ENCODE results near the gene FAM120C.
A peak's percentile ranks its signal among the peaks of the same experiment; 100 is the strongest.

Gene FAM120C

GRCh38 chrX:54182864-54183613, at the start of gene FAM120C:
Gene FAM120C, minus strand, starts transcription at chrX:54183254. Its CDS starts 56 bp downstream, at chrX:54183198.
- DNase-seq: peak; percentile 68

DNA sequence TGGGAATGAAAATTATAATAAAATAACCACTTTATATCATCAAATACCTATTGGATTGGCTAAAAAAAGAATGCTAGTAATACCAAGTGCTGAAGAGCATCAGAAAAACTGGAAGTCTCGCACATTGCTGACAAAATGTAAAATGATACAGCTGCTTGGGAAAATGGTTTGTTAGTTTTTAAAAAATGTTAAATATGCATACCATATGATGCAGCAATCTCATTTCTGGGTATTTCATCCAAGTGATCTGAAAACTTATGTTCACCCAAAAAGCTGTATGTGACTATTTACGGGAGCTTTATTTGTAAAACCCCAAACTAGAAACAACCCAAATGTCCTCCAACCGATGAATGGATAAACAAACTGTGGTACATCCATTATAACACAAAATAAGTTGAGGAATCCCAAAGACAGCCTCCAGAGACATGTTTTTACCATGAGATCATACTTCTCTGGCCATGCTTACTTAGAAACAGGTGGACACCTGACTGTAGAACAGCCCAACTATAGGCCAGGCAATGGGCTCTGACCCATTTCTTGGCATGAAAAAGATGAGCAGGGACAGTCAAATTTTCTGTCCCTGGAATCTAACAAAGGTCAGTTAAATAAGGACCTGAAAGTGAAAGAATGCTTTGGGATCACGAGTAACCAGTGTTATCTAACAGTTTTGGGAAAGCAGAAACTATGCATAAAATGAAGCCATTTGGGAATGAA, 47.5 kb upstream of the FAM120C start:
- no peak for DNase-seq

- DNase-seq: no peak
These were observed 40.5 kb upstream of the FAM120C start for GRCh38 chrX:54223581-54223980.

DNA sequence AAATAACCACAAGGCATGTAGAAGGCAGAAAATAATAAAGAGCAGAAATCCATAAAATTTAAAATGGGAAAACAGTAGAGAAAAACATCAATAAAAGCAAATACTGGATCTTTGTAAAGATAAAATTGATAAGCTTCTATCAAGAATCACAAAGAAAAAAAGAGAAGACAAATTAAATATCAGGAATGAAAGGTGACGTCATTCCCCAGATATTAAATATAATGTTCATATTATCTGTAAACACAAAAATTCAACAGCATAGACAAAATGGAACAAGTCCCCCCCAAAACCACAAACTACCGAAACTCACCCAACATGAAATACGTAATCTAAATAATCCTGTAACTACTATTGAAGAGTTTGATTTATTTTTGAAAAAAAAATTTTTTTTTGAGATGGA, 30.5 kb upstream of the FAM120C start:
- no peak for DNase-seq

- no peak for DNase-seq
These were observed 25.5 kb upstream of the FAM120C start for GRCh38 chrX:54208531-54208930.

GRCh38 chrX:54198262-54198661, 15.2 kb upstream of the FAM120C start:
- DNase-seq: no peak

- no peak for DNase-seq
These were observed 12.0 kb upstream of the FAM120C start for GRCh38 chrX:54194982-54195588.

DNA sequence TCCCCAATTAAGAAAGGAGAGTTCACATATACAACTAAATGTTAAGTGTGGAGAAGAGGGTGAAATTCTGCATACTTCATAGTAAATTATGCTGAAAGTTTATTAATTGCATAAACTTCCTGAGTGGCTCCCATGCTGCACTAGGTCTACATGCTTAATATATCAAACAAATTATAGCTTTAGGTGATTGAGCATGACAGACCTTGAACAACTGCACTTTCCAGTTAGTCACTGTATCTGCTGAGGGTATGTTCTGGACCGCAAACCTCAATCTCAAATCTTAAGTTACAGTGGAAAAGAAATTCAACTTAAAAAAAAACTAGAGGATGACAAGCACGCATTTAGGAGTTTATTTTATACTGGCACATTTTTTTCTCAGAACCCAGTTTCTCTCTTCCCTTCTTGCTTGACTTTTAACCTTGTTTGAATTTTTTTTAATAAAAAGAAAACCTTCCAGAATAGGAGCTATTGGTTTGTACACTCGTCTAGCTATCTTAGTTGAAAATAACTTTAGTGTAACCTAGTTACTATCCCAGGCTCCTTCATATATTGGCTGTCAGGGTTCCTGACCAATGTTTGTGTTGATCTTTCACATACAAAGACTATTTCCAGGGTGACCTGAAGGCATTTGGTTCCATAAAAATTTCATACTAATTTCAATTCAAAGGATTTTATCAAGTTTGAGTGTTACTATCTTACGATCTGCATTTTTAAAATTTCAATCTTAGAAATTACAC, 10.2 kb upstream of the FAM120C start:
- DNase-seq: no peak

GRCh38 chrX:54184474-54184873, 1.4 kb upstream of the FAM120C start:
- DNase-seq: no peak

DNA sequence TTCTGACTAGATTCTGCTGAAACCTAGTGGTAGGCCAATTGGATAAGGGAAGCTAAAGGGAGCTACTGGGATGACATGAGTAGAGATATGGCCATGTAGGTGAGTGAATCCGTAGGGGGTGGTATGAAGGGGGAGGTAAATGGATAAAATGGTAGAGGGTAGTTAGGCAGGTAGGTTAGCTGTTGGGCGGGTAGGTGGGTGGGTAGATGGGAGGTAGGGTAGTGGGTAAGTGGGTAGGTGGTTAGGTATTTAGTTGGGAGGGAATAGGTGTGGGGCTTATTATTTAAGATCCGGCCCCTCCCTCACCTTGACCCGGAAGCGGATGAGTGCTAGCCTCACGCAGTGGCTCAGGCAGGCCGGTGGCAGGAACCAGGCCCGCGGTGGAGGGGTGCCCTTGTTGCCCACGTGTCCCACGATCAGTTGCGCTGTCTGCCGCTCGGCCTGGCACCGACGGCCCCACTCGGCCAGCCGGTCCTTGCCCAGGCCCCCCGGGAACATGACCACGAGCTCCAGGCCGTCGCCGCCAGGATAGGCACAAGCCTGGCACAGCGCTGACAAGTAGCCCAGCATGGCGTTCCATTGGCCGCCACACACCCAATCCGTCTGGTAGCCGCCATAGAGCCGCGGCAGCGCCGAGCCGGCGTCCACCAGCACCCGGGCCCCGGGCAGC, 725 bp downstream of the FAM120C start:
- DNase-seq: peak; percentile 33

GRCh38 chrX:54181202-54181953, 1.7 kb downstream of the FAM120C start:
- DNase-seq: no peak

DNA sequence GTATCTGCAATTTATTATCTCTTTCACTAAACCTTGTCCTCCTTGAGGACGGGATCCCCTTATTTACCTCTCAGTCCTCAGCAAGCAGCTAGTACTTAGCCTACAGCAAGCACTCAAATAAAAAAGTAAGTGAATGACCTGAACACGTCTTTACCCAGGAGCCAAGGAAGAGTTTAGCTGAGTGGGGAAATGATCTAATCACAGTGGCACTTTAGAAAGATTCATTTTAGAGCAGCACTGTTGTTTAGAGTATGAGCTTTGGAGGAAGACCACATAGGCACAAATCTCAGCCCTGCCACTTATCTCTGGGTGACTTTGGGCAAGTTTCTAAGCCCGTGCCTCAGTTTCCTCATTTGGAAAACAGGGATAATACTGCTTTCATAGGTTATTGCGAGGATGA, 2.7 kb downstream of the FAM120C start:
- no peak for DNase-seq

DNA sequence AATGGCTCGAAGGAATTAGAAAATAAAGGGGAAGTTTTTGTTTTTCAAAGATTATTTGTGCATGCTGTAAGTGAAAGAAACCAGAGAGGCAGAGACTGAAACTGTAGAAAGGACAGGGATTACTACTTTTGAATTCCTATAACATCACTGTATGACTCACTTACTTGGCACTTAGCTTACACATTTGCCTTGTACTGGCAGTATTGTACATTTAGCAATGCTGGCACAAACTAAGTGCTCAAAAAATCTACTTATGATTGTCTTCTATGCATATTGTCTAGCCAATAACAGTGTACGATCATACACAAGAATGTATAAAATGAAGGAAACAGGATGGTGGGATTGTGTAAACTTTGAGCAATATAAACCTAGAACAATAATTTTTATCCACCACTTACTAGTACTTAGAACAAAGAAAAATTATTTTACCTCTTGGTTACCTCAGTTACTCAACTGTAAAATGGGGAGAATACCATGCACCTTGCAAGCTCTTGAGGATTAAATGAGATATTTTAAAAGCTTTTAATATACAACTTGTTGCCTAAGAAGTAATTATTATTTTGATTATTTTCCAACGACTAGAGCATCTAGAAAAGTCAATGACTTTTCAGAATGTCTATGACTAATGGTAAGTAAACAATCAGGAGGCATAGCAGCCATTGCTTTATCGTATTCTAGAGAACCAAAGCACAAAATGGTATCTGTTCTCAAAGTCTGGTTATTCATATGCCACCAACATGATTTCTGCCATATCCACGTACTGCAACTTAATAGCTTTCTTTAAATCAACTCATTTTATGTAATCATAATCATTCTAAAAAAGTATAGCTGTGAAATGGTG, 4.7 kb downstream of the FAM120C start:
- DNase-seq: no peak

DNA sequence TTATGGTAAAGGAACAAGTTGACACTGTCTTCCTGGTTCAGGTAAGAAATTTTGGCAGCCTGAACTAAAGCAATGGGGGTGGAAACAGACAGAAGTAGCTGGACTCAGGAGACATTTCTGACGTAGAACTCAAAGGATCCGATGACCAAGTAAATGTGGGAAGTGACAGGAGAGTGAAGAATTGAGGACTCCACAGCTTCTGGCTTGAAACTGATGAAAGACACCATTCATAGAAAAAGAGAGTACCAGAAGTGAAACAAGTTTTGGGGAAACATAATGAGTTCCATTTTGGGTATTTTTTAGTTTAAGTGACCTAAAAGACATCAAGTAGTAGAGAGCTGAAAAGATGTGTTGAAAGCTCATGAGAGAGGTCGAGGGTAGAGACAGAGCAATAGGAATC, 5.7 kb downstream of the FAM120C start:
- no peak for DNase-seq

DNA sequence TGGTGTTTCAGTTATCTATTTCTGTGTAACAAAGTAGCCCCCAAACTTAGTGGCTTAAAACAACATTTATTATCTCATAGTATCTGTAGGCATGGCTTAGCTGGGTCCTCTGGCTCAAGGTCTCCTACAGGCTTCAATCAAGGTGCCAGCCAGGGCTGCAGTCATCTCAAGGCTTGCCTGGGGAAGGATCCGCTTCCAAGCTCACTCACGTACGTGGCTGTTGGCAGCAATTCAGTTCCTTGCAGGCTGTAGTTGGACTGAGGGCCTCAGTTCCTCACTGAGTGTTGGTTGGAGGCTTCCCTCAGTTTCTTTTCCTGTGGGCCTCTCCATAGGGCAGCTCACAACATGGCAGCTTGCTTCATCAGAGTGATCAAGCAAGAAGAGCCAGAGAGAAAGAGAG, 9.3 kb downstream of the FAM120C start:
- no peak for DNase-seq

DNA sequence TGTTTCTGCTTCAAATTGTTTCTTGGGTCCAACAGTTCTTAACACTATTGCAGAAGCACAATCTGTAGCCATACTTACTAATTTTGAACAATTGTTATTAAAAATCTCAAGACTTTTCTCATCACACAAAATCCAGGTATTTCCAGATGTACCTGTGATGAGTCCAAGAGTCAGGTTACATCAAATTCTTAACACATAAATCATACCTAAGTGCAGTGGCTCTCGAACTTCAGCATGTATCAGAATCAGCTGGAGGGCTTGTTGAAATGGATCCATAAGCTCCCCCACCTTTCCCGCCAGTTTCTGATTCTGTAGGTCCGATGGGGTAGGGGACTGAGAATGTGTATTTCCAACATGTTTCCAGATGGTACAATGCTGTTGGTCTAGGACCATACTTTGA, 10.6 kb downstream of the FAM120C start:
- no peak for DNase-seq

- no peak for DNase-seq
These were observed 11.4 kb downstream of the FAM120C start for GRCh38 chrX:54171527-54172250.

DNA sequence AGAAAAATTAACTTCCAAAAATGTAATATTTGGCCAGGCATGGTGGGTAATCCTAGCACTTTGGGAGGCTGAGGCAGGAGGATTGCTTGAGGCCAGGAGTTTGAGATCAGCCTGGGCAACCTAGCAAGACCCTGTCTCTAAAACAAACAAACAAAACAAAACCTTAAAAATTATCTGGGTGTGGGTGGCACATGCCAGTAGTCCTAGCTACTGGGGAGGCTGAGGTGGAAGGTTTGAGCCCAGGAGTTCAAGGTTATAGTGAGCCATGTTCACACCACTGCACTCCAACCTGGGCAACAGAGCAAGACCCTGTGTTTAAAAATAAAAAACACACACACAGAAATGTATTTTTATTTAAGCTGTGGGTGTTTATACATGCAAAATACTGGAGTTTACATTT, 12.0 kb downstream of the FAM120C start:
- no peak for DNase-seq

GRCh38 chrX:54166915-54167314, 16.1 kb downstream of the FAM120C start:
- no peak for DNase-seq

DNA sequence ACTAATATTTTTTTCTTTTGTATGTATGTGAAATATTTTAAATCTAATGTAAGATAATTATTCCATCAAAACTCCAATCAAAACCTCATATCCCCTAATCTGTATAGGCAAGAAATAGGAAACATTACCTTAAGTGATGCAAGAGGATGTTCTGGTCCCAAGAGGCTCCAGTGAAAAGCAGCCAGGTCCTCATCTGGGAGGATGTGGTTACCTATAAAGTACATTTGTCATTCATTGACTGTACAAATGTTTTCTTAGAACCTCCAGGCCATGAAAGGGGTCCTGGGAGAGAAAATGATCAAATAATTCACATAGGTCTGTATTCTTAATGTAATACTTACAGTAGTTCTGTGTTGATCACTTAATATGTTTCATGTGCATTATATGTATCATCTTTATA, 25.5 kb downstream of the FAM120C start:
- DNase-seq: no peak
